PC-9 (cell line): ENCODE measurements around the gene ZNF346. TPM values are rescaled to one million over a fixed set of nuclear protein-coding genes. Genes with fewer than 3 reads are reported as not detected.
"Not testable (repeated sequence)": the region's sequence is repeated elsewhere in the genome, so short reads cannot be mapped to it uniquely, and the experiment has no call there.

Experiments used
- Bru-seq: library from RNA; stranded (reverse); fragments of 400-500 nt; gene quantifications from one replicate; lab custom pipeline; 2021; lab: Mats Ljungman, UMichigan
- BruChase-seq, 2 experiments: library from RNA; stranded (reverse); fragments of 400-500 nt; gene quantifications; one replicate each; lab custom pipeline; 2021; lab: Mats Ljungman, UMichigan
- BruUV-seq: library from RNA; stranded (reverse); fragments of 400-500 nt; replicated peaks from 2 replicates; lab custom pipeline; 2021; lab: Mats Ljungman, UMichigan
- CTCF ChIA-PET: fragments of 300-600 bp; sonication (Branson Sonifier 250); formaldehyde crosslinking; loops from one replicate; lab custom pipeline; 2022; ENCODE audit warnings: antibody characterized with exemption; lab: Charles Lee
- POLR2A ChIA-PET: fragments of 300-600 bp; sonication (Branson Sonifier 250); formaldehyde crosslinking; loops from one replicate; lab custom pipeline; 2022; ENCODE audit warnings: antibody characterized with exemption; ENCODE audit not compliant: unreplicated experiment; lab: Charles Lee
- DNase-seq, 2 experiments: peaks; one replicate each; pipeline versions ENCODE4 v3.0.0 to v3.0.0-alpha.2; 2015 to 2022; ENCODE audit warnings: mixed read lengths in 1 of 2
- H2AFZ ChIP-seq: fragments of 200-600 bp; sonication (generic); 2 replicates; pipeline ENCODE4 v1.8.1; 2017; ENCODE audit warnings: antibody characterized with exemption
- H3F3A ChIP-seq: fragments of 200-600 bp; sonication (generic); 2 replicates; pipeline ENCODE4 v1.8.1; 2017; ENCODE audit warnings: antibody characterized with exemption, mild to moderate bottlenecking, low read depth; ENCODE audit not compliant: insufficient read depth
- H3K27ac ChIP-seq: fragments of 200-600 bp; sonication (generic); 2 replicates; pipeline ENCODE4 v1.6.1; 2016; ENCODE audit warnings: mixed run types
- H3K27me3 ChIP-seq: fragments of 200-600 bp; sonication (generic); 2 replicates; pipeline ENCODE4 v1.6.1; 2016; ENCODE audit warnings: low read depth, mixed run types; ENCODE audit not compliant: insufficient read depth
- H3K36me3 ChIP-seq: fragments of 200-600 bp; sonication (generic); 2 replicates; pipeline ENCODE4 v1.6.1; 2016; ENCODE audit warnings: low read depth, mixed run types
- H3K4me1 ChIP-seq: fragments of 200-600 bp; sonication (generic); replicated peaks from 2 replicates; pipeline ENCODE4 v1.6.1; 2016; ENCODE audit warnings: mixed run types; ENCODE audit not compliant: insufficient read depth
- H3K4me2 ChIP-seq: fragments of 200-600 bp; sonication (generic); 2 replicates; pipeline ENCODE4 v1.6.1; 2017; ENCODE audit warnings: mixed run types
- H3K4me3 ChIP-seq: fragments of 200-600 bp; sonication (generic); 2 replicates; pipeline ENCODE4 v1.6.1; 2016; ENCODE audit warnings: mixed run types
- H3K79me2 ChIP-seq: fragments of 200-600 bp; sonication (generic); 2 replicates; pipeline ENCODE4 v1.6.1; 2017; ENCODE audit warnings: low read depth, mixed run types
- H3K9me2 ChIP-seq: fragments of 200-600 bp; sonication (generic); 2 replicates; pipeline ENCODE4 v1.8.1; 2017; ENCODE audit warnings: mild to moderate bottlenecking; ENCODE audit not compliant: insufficient read depth
- H3K9me3 ChIP-seq: fragments of 200-600 bp; sonication (generic); 2 replicates; pipeline ENCODE4 v1.8.1; 2016; ENCODE audit warnings: low read depth; ENCODE audit not compliant: insufficient read depth
- H4K20me1 ChIP-seq: fragments of 200-600 bp; sonication (generic); 2 replicates; pipeline ENCODE4 v1.8.1; 2017; ENCODE audit not compliant: insufficient read depth
- EZH2 ChIP-seq: fragments of 200-600 bp; sonication (generic); IDR thresholded peaks from 2 replicates; pipeline ENCODE4 v1.8.0; 2017; ENCODE audit warnings: antibody characterized with exemption, low read depth
- intact Hi-C: fragments of 100-400 bp; cut with micrococcal nuclease; formaldehyde crosslinking; loops from one replicate; pipeline ENCODE4 v1.10.0; 2022; ENCODE audit not compliant: unreplicated experiment
- long read RNA-seq: library from polyadenylated mRNA; stranded (forward); transcript quantifications from one replicate; pipeline ENCODE4 v2.0.0, GENCODE V29; 2022
- total RNA-seq: library from RNA; stranded (reverse); gene quantifications from 2 replicates; pipeline ENCODE4 v1.2.3, GENCODE V29; 2021
- TF ChIP-seq, protein P1 (sequence below): fragments of 200-600 bp; sonication (generic); conservative IDR thresholded peaks from 2 replicates; pipeline ENCODE4 v1.6.1; 2017; ENCODE audit warnings: mixed run types, antibody characterized with exemption, mild to moderate bottlenecking, moderate library complexity

ZNF346 gene
- total RNA-seq (23.8 and 26.0 TPM in 2 replicates), Bru-seq, nascent RNA (percentile 73 among the genes with signal in this experiment), BruChase-seq, experiment 1, labeled RNA remaining after a 2-hour chase (percentile 79 among the genes with signal in this experiment), BruChase-seq, experiment 2, labeled RNA remaining after a 6-hour chase (percentile 64 among the genes with signal in this experiment)
- long read RNA-seq, transcript ZNF346-201 (7 exons, 2,314 nt): major isoform, 6 of 13 reads
- long read RNA-seq, partial matches to known transcripts: 1 of 13 reads
- long read RNA-seq, other reads (novel, unspliced or antisense): 3 of 13 reads

GRCh38 chr5:177022386-177023302, at the start of gene ZNF346:
ZNF346 (plus strand) TSS chr5:177022696; CDS start chr5:177022739, 43 bp downstream.
- Histone ChIP-seq H3K4me3 (peak within 1 kb of the TSS; percentile 98), H3F3A (0 out of 2 replicates have a peak, but pooled peaks cover 4% of the 10 kb centered on the region), H3K9me3 (no peaks in the 10 kb centered on the region), H3K9me2 (no peaks in the 10 kb centered on the region), H2AFZ (peak within 1 kb of the TSS; percentile 99), H3K36me3 (no peaks in the 10 kb centered on the region), H3K4me1 (peaks cover 13% of the 10 kb centered on the region), H3K4me2 (peak within 1 kb of the TSS; percentile 98), H4K20me1 (peaks cover 5% of the 10 kb centered on the region; the same call in 1 of the 2 replicates), H3K27ac (peak within 1 kb of the TSS; percentile 39), H3K27me3 (no peaks in the 10 kb centered on the region), H3K79me2 (peaks cover 31% of the 10 kb centered on the region)
- TSS peak; percentile 45 for BruUV-seq
- POLR2A ChIA-PET: interaction anchor here (0.7 kb wide), 1 partner anchor 49 kb away, joined by 3 read pairs; no protein-coding TSS in a partner anchor
- no peak for TF ChIP-seq EZH2
- TF ChIP-seq, protein P1, sequence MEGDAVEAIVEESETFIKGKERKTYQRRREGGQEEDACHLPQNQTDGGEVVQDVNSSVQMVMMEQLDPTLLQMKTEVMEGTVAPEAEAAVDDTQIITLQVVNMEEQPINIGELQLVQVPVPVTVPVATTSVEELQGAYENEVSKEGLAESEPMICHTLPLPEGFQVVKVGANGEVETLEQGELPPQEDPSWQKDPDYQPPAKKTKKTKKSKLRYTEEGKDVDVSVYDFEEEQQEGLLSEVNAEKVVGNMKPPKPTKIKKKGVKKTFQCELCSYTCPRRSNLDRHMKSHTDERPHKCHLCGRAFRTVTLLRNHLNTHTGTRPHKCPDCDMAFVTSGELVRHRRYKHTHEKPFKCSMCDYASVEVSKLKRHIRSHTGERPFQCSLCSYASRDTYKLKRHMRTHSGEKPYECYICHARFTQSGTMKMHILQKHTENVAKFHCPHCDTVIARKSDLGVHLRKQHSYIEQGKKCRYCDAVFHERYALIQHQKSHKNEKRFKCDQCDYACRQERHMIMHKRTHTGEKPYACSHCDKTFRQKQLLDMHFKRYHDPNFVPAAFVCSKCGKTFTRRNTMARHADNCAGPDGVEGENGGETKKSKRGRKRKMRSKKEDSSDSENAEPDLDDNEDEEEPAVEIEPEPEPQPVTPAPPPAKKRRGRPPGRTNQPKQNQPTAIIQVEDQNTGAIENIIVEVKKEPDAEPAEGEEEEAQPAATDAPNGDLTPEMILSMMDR: peak; percentile 59
- CTCF ChIA-PET: no interaction called here
- peak; percentile 82 to 89 for DNase-seq
- intact Hi-C loops: loop anchor here (1.0 kb wide), 1 partner anchor 16 kb away; the partner anchor contains the start of gene UIMC1

DNA sequence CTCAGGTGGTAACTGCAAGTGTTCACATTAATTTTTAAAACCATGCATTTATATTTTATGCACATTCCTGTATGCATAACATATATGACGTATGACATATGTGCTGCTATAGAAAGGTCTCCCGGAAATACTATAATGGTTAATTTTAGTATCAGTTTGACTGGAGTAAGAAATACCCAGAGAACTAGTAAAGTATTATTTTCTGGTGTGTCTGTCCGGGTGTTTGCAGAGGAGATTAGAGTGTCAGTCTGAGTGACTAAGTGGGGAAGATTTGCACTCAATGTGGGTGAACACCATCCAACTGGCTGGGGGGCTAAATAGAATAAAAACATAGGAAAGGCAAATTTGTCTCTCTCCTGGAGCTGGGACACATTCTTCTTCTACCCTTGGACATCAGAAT, 42.8 kb upstream of the ZNF346 start:
- Histone ChIP-seq H4K20me1 (peaks cover 8% of the 10 kb centered on the region), H3K4me2 (no peak overlapping the region), H3F3A (peaks cover 3% of the 10 kb centered on the region; the same call in 1 of the 2 replicates), H3K79me2 (0 out of 2 replicates have a peak, but pooled peaks cover 17% of the 10 kb centered on the region), H3K9me3 (no peaks in the 10 kb centered on the region), H3K27ac (no peak overlapping the region), H3K27me3 (no peaks in the 10 kb centered on the region), H3K9me2 (no peaks in the 10 kb centered on the region), H3K4me3 (no peak overlapping the region), H3K36me3 (peaks cover 19% of the 10 kb centered on the region), H2AFZ (no peak overlapping the region), H3K4me1 (no peaks in the 10 kb centered on the region)
- TF ChIP-seq, protein P1: no peak
- TF ChIP-seq EZH2: no peak
- no peak for DNase-seq
- intact Hi-C loops: no loop called here
- CTCF ChIA-PET: no interaction called here
- no TSS peak for BruUV-seq
- POLR2A ChIA-PET: no interaction called here

GRCh38 chr5:176980818-176981217, 41.7 kb upstream of the ZNF346 start:
- no peaks in the 10 kb centered on the region for H3K4me1 ChIP-seq
- no peak overlapping the region for H3K27ac ChIP-seq
- no peaks in the 10 kb centered on the region for H3K27me3 ChIP-seq
- H3K4me2 ChIP-seq: no peak overlapping the region
- TF ChIP-seq, protein P1: no peak
- no peak for TF ChIP-seq EZH2
- H3K4me3 ChIP-seq: no peak overlapping the region
- peaks cover 12% of the 10 kb centered on the region for H3K36me3 ChIP-seq
- DNase-seq: no peak
- ChIA-PET POLR2A (no interaction called here), CTCF (interaction anchor here (0.7 kb wide), 1 partner anchor 251 kb away, joined by 6 read pairs; no protein-coding TSS in a partner anchor)
- peaks cover 26% of the 10 kb centered on the region for H3K79me2 ChIP-seq
- intact Hi-C loops: no loop called here
- H3K9me2 ChIP-seq: no peaks in the 10 kb centered on the region
- BruUV-seq: TSS peak; percentile 15
- H2AFZ ChIP-seq: no peak overlapping the region
- peaks cover 3% of the 10 kb centered on the region; the same call in 1 of the 2 replicates for H3F3A ChIP-seq
- no peaks in the 10 kb centered on the region for H3K9me3 ChIP-seq
- peaks cover 5% of the 10 kb centered on the region; the same call in 1 of the 2 replicates for H4K20me1 ChIP-seq

DNA sequence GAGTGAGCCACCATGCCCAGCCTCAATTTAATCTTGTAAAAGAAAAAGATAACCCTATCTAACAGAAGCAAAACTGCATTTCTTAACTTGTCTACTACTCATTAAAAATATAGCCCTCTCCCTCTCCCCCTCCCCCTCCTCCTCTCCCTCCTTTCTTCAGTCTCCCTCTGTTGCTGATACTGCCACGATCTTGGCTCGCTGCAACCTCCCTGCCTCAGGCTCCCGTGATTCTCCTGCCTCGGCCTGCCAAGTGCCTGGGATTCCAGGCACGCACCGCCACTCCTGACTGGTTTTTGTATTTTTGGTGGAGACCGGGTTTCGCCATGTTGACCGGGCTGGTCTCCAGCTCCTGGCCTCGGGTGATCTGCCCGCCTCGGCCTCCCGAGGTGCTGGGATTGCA, 39.4 kb upstream of the ZNF346 start:
- Histone ChIP-seq H3K36me3 (peaks cover 12% of the 10 kb centered on the region), H3K79me2 (peaks cover 42% of the 10 kb centered on the region)
- H3K4me1 ChIP-seq, POLR2A ChIA-PET, H3K9me3 ChIP-seq, H3K27me3 ChIP-seq, H3K9me2 ChIP-seq, CTCF ChIA-PET, H3K4me3 ChIP-seq, H2AFZ ChIP-seq, DNase-seq, H3K27ac ChIP-seq, intact Hi-C loops, H4K20me1 ChIP-seq, H3K4me2 ChIP-seq, BruUV-seq, H3F3A ChIP-seq: not testable (repeated sequence)
